PC-3 (cell line): ENCODE results near the gene BTAF1.

Source experiments
- CTCF ChIP-seq: fragments of 300-600 bp; sonication (generic); conservative IDR thresholded peaks from 2 replicates; pipeline ENCODE4 v1.5.1; 2017; ENCODE audit warnings: antibody characterized with exemption, low read depth, mild to moderate bottlenecking, low read length
- EZH2 ChIP-seq: fragments of 300-600 bp; sonication (generic); IDR thresholded peaks from one replicate; pipeline ENCODE4 v1.6.1; 2017; ENCODE audit warnings: antibody characterized with exemption, mild to moderate bottlenecking, low read length; ENCODE audit not compliant: unreplicated experiment
- EZH2phosphoT487 ChIP-seq: fragments of 300-600 bp; sonication (generic); IDR thresholded peaks from 2 replicates; pipeline ENCODE4 v1.6.1; 2018; ENCODE audit warnings: mild to moderate bottlenecking, antibody characterized with exemption, low read length, borderline replicate concordance

- TF ChIP-seq CTCF (no peak), EZH2phosphoT487 (no peak), EZH2 (no peak)
Measured at GRCh38 chr10:91941426-91941825, 17.9 kb downstream of the BTAF1 start.
